Stimulated activated CD4-positive, alpha-beta T cell treated with anti-CD3 and anti-CD28 coated beads, Interleukin-15, amount 100 ng/mL, for 1 hour (primary cell): ENCODE results near the gene PRDM5.

Source experiments
- DNase-seq, 2 donors: peaks; one replicate each; pipeline ENCODE4 v3.0.0-alpha.2; 2020; ENCODE audit warnings: low read depth in 1 of 2, low spot score in 1 of 2

The PRDM5 gene

GRCh38 chr4:120857312-120857711, 65.2 kb downstream of the PRDM5 start:
- DNase-seq: no peak

- DNase-seq: no peak
These were observed 66.2 kb downstream of the PRDM5 start for GRCh38 chr4:120856294-120856693.

- no peak for DNase-seq
These were observed 67.1 kb downstream of the PRDM5 start for GRCh38 chr4:120855307-120856001.

DNA sequence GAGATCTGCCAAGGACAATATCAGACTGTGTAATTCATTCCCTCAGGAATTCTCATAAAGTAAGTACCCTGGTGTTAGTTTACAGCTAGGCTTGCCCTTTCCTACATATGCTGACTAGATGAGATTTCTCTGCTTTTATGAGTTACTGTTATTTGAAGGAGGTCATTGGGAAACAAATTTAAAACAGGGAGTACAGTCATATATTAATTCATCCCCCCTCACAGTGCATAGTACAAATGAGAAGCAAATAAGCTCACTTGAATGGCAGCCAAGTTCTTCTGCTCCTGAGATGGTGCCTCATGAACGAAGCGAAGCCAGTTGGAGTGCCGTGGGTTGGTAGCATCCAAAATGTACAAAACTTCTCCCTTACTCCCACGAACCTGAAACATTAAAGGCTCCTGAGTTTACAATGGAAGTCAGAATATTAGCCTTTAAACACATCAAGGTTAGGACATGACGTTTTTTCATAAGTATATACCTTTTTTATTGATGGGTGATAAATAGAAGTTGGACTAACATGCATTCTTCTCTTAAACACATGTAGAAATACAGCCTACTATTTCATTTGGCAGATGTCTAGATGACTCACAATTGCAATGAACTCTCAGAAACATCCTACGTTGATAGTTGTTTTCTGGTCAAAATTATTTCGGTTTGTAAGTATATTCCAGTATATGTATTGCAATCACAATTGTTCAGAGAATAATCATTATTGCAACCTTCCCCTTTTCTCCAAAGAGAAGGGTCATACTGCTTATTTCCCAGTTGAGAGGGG, 69.2 kb downstream of the PRDM5 start:
- DNase-seq: no peak

- no peak for DNase-seq
These were observed 72.4 kb downstream of the PRDM5 start for GRCh38 chr4:120850018-120850599.

GRCh38 chr4:120847019-120847582, 75.4 kb downstream of the PRDM5 start:
- DNase-seq: no peak

DNA sequence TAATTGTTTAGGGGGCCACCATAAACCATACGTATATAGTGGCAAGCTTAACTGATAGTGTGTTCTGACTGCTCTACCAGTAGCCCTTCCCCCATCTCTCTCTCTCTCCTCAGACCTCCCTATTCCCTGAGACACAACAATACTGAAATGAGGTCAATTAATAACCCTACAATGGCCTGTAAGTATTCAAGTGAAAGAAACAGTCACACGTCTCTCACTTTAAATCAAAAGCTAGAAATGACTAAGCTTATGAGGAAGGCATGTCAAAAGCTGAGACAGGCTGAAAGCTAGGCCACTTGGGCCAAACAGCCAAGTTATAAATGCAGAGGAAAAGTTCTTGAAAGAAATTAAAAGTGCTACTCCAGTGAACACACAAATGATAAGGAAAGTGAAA, 78.0 kb downstream of the PRDM5 start:
- DNase-seq: no peak

- DNase-seq: no peak
These were observed 78.5 kb downstream of the PRDM5 start for GRCh38 chr4:120843849-120844527.

DNA sequence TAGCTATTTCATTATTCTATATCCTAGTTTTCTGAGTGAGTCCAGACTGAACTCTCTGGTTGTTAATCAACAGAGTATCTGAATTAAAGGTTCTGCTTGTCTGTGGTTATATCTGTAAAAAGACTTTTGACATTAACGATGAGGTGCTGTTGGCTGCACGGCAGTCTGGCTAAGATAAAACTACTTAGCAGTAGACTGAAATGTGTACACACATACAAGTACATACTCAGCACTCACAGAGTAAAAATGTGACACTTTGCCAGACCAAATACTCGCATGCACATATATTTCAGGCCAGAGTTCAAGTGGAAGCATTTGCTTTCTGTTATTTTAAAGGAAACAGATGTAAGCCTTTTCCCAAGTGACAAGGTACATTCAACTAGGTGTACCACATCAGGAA, 80.5 kb downstream of the PRDM5 start:
- no peak for DNase-seq

DNA sequence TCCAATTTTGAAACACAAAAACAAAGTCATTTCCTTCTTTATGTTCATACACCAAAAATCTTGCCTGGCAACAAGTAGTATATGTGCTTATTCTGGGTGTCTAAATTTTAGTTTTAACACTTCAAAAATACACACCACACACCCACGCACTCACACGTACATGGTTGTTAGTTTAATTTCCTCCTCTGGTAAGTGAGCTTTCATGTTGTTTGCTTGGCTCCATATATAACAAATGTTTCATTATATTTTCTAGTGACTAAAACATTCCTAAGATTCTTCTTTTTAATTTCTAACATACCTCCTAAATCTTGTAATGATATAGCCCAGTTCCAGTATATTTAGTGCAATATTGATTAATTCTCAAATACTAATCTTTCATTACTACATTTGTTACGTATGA, 80.9 kb downstream of the PRDM5 start:
- no peak for DNase-seq

GRCh38 chr4:120839974-120840751, 82.4 kb downstream of the PRDM5 start:
- no peak for DNase-seq

- DNase-seq: no peak
These were observed 83.1 kb downstream of the PRDM5 start for GRCh38 chr4:120839334-120839973.

GRCh38 chr4:120838784-120839183, 83.7 kb downstream of the PRDM5 start:
- DNase-seq: no peak

- no peak for DNase-seq
These were observed 84.9 kb downstream of the PRDM5 start for GRCh38 chr4:120837656-120838055.

DNA sequence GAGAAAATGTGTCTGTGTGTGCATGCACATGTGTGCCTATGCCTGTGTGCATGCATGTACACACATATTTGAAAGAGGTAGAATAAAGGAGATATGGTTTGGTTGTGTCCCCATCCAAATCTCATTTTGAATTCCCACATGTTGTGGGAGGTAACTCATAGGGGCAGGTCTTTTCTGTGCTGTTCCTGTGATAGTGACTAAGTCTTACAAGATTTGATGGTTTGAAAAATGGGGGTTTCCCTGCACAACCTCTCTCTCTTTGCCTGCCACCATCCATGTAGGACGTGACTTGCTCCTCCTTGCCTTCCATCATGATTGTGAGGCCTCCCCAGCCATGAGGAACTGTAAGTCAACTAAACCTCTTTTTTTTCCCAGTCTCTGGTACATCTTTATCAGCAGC, 87.2 kb downstream of the PRDM5 start:
- DNase-seq: no peak

DNA sequence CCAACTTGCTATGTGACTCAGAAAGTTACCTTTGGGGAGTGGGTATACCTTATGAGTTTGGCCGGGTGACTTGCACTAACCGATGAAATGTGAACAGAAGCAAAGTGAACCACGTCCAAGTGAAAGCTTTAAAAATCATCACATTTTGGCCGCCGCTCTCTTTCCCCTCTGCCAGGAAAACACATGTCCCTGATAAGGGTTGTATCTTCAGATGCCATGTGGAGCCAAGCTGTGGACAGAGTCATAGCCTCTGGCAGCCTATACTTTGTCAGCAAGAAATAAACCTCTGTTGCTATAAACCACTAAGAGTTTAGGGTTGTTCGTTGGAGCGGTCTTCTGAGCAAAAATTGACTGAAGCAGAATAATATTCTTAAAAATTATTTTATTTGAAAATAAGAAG, 92.3 kb downstream of the PRDM5 start:
- no peak for DNase-seq

GRCh38 chr4:120829113-120829831, 93.3 kb downstream of the PRDM5 start:
- DNase-seq: no peak

GRCh38 chr4:120826853-120827252, 95.7 kb downstream of the PRDM5 start:
- no peak for DNase-seq

GRCh38 chr4:120826449-120826848, 96.1 kb downstream of the PRDM5 start:
- DNase-seq: no peak

GRCh38 chr4:120824946-120825345, 97.6 kb downstream of the PRDM5 start:
- DNase-seq: no peak
